ENCODE results near the gene SBF2. TPM values are rescaled to one million over a fixed set of nuclear protein-coding genes. Genes with fewer than 3 reads are reported as not detected.

The SBF2 gene
- polyA plus RNA-seq, 3 donors = 50.0 to 53.0 (median 51.4) TPM

DNA sequence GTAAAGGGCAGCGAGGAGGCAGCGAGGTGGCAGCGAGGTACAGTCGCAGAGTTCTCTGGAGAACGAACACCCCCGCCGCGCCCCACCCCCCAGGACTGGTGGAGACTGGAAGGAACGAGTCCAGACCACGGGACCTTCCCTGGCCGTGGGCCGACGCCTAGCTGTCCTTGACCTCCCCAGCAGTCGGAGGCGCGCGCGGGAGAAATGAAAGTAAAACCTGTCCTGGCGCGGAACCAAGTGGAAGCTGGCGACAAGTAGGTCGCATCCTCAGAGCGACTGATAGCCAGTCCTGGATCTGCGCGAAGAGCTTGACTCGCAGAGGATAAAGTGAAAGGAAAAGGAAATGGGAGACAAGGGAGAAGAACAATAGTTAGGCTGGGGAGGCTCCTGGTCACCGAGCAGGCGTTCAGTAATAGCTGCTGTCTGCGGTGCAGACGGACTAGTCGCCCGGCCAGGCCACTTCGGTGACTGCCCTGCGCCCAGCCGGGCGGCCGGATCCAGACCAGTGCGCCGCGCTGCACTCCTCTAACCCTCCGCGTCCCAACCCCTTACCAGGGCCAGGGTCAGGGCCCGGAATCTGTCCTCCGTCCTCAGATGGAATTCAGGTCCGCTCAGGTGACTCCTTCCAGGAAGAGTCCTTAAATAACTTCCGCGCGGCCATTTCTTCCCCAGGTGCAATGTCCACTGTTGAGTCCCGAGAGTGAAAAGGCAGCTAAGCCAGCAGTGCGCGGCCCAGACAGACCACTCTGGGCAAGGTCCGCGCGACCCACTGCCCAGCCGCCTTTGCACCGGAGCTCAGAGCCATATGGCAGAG lies 8.9 kb upstream of the SBF2 start:
- no peak for DNase-seq (ENCODE audit: low read depth in 3 of 3, low spot score in 2 of 3)

DNA sequence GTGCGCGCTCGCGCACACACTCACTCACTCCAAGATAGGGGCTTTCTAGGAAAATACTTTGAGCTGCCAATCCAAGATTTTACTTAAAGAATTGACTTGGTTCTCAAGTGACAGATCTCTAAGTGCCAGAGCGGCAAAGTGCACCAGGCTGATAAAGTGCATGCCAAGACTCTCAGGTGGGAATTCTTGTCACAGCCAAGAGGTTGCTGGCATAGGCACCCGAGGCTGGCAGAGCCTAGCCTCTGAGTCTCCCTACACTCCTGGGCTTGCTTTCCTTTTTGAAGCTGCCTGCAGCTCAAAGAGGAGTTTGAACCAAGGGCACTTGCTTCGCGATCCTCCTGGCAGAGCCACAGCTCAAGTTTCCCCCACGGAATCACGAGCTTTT lies 8.3 kb upstream of the SBF2 start:
- DNase-seq (ENCODE audit: low read depth in 3 of 3, low spot score in 2 of 3) = no peak

DNA sequence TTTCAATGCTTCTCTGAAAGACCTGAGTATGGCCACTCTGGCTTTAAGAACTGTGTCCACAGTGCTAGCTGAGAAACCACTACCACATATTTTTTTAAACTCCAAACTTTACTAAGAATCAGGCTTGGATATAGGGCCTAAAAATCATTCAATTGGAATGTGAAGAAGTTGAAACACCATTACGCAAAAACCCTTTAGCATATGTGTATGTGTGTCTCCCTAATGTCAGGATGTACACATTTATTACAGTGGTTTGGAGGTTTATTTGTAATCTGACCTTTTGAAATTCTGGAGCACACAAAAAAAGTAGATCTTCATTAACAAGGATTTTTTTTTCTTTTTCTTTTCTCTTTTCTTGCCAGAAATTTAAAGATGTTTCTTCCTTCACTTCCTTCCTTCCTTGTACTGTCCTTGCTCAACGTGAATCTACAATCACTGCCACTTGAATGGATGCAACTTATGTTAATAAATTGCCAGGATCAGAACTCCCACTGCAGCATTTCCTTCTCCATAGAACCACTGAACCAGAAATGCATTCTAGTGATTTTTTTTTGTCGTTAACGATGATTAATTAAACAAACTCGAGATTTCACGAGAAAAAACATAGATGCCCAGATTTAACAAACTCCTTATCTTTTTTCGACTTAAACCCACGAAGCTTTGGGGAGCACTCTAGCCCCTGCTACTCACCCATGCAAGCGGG lies 7.8 kb upstream of the SBF2 start:
- DNase-seq (ENCODE audit: low read depth in 3 of 3, low spot score in 2 of 3) = no peak

DNA sequence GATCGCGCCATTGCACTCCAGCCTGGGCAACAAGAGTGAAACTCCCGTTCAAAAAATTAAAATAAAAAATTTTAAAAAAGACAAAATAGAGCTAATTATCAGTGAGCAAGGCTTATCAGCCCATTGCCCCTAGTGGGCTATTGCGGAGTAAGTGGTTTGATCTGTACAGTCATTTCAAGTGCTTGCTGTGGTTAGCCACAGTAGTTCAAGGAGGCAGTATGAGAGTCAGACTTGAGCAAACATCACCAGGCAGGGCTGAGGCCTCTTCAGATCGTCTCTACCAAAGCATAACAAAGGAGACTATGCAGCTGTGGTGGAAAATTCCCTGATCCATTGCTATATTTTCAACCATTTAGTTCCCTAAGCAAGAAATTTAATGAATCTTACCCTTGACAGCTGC lies 4.3 kb upstream of the SBF2 start:
- DNase-seq (ENCODE audit: low read depth in 3 of 3, low spot score in 2 of 3) = no peak

DNA sequence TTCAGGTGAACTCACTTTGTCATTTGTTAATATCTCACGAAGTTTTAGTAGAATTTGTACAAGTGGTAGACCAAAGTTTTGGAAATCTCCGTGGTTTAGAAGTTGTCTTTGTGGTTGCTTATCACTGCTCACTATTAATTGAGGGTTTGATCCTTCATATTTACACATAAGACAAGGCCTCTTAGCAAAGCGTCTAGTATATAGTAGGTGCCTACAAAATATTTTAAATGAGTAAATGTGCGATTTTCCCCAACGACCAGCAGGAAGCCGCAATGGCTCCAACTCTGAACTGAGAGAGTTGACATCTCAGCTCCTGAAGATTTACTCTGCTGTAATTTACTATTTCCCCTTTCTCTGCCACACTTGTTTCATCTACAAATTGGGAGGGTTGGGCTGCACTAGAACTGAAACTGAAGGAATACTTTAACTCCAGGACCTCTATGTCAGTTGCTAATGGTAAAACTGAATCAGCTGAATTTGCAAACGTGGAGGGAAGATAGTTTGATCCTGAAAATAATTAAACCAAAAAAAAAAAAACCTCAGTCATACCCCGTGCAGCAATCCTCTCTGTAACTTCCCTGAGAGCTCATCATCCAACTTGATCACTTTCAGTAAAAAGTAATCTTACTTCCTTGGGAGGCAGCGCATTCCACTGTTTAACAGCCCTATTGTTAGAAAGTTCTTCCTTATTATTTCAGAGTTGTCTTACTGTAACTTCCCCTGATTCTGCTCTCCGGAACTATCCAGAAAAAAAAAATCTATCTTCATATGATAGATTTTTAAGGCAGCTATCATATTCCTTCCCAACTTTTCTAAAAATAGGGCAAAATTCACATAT lies 1.3 kb upstream of the SBF2 start:
- no peak for DNase-seq (ENCODE audit: low read depth in 3 of 3, low spot score in 2 of 3)

DNA sequence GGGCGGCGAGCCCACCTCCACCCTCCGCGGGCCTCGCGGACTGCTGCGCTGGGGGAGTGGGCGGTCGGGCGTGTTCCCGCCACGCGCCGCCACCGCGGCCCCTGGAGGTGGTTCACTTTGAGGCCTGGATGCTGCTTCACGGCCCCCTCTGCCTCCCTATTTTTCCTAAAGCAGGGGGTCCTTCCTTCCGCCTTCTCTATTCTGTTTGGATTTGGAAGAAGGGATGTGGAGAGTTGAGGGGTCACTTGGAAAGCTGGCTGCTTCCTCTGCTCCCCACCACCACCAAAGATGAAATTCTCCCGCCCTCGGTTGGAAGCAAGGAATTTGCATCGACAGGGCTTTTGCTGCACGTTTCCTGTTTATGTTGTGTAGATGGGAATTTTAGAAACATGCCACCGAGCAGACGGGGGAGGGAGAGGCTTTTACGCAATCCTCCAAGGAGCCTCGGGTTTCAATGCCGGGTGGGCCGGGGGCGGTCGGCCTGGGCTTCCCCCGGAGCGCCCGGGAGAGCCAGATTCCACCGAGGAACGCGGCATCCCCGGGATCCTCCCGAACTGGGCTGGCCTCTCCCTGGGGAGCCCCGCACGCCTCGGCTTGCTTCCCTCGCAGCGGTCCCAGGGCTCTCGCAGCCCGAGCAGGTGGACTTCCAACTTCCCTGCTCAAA lies 403 bp upstream of the SBF2 start:
- DNase-seq (ENCODE audit: low read depth in 3 of 3, low spot score in 2 of 3) = peak in 1 of 3 donors; percentile 58

DNA sequence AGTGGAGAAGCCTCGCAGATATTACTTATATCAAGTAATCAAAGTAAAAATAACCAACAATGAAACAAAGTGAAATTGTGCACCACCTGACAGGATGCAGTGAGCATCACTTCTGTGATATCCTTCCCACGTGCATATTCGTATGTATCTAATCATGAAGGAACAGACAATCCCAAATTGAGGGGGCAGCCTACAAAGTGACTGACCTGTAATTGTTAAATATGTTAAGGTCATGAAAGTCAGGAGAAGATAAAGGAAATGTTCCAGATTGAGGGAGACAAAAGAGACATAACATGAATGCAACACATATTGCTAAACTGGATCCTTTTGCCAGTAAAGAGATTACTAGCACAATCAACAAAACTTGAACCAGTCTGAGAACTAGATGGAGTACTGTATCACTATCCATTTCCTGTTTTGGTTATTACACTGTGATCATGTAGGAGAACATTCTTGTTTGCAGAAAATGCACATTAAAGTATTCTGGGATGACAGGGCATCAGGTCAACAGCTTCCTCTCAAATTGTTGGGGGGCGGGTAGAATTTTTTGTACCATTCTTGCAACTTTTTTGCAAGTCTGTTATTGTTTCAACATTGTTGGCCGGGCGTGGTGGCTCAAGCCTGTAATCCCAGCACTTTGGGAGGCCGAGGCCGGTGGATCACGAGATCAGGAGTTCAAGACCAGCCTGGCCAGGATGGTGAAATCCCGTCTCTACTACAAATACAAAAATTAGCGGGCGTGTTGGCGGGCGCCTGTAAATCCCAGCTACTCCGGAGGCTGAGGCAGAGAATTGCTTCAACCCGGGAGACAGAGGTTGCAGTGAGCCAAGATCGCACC lies 2.0 kb downstream of the SBF2 start:
- no peak for DNase-seq (ENCODE audit: low read depth in 3 of 3, low spot score in 2 of 3)

DNA sequence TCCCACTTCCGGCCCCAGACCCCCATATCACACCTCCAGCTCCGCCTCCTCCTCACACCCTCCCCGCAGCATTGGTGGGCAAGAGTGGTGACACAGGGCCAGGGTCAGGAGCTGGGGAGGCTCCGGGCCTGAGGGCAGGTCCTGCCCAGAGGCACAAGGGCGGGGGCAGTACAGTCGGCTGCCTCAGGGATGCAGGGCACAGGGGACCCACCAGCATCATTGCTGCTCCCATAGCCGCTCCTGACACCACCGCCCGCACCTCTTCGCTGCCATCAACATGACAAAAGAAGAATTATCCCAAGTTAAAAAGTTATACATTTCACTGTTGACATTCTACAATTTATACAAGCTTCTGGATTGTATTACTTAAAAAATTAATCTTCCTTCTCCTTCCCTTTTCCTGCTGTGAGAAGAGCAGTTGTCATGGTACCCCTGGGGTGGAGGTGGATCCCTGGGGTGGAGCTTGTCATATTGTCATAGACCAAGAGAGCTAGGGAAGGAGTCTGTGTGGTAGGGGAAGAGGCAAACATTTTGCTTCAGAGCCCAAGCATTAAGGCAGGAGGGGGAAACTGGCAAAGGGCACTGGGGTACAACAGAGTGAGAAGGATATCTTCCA lies 4.1 kb downstream of the SBF2 start:
- no peak for DNase-seq (ENCODE audit: low read depth in 3 of 3, low spot score in 2 of 3)

DNA sequence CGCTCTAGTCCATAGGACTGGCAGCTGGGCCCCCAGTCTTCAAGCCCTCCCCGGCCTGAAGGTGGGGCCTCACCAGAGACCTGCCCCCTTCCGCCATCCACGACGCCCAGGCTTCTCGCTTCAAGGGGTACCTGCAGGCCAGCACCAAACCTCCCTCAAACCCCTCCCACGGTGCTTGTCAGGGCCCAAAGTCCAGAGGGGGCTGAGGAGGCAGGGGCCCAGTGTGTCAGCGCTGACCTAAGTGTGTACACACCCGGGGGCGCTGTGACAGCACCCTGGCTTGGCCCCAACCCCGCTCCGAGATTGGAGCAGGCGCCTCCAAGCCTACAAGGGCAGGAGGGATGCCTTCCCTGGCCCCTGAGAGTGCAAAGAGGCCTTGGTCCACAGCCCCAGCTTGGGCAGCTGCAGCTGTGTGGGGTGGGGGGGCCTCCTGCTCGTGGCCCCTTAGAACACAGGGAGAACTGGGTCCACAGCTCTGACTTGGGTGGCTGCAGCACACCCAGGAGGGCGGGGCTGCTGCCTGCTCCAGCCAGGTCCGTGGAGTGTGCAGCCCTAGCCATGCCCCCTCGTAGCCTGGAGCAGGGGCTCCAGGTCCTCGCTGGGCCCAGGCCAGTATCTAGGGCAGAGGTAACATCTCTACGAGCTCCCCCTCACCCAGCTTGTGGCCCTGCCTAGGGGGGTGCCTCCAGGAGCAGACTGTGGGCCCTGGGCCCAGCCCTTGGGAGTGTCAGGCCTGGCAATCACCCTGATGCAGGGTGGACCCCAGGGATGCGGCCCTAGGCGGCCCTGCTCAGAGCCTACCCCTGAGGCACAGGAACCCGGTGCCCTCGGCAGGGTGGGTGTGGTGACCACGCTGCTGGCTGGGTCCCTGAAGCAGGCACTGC lies 4.9 kb downstream of the SBF2 start:
- no peak for DNase-seq (ENCODE audit: low read depth in 3 of 3, low spot score in 2 of 3)

DNA sequence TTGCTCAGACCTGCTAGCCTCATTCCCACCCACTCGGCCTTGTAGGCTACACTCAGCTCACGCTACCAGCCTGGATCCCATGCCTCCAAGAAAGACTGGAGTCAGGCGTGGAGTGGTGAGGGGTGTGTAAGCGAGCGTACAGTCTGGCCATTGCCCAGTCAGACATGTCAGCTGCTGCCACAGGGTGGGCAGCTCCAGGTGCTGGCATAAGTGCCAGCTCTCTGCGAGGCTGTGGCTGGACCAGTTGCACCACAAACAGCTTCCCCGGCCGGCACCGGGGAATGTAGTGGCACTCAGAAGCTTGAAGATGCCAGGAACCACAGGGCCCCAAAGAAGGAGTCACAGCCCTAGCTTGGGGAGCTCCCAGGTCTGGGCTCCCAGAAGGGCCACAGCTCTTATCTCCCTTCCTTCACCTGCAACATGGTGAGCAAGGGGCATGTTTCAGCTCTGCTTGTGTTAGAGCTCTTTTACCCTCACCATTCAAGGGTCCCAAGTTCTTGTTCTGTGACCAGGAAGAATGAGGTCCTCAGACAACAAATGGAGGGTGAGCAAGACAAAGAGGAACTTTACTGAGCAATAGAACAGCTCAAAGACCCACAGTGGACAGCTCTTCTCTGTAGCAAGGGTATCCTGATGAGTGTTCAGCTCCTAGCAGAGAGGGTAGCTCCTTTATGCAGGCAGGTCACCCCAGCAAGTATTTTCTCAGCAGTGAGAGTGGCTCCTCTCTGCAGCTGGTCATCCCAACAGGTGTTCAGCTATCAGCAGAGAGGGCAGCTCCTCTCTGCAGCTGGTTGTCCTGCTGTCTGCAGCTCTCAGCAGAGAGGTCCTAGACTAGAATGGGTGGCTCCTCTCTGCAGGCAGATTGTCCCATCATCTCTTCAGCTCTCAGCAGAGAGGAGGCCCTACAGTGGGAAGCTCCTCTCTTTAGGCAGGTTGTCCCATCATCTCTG lies 6.0 kb downstream of the SBF2 start:
- DNase-seq (ENCODE audit: low read depth in 3 of 3, low spot score in 2 of 3) = no peak

DNA sequence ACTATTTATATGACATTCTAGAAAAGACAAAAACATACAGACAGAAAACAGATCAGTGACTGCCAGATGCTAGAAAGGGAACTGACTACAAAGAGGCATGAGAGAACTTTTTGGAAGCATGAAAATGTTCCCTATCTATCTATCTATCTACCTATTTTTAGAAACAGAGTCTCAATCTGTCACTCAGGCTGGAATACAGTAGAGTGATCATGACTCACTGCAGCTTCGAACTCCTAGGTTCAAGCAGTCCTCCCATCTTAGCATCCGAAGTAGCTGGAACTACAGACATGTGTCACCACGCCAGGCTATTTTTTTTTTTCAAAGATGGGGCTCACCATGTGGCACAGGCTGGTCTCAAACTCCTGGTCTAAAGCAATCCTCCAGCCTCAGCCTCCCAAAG lies 6.9 kb downstream of the SBF2 start:
- no peak for DNase-seq (ENCODE audit: low read depth in 3 of 3, low spot score in 2 of 3)

DNA sequence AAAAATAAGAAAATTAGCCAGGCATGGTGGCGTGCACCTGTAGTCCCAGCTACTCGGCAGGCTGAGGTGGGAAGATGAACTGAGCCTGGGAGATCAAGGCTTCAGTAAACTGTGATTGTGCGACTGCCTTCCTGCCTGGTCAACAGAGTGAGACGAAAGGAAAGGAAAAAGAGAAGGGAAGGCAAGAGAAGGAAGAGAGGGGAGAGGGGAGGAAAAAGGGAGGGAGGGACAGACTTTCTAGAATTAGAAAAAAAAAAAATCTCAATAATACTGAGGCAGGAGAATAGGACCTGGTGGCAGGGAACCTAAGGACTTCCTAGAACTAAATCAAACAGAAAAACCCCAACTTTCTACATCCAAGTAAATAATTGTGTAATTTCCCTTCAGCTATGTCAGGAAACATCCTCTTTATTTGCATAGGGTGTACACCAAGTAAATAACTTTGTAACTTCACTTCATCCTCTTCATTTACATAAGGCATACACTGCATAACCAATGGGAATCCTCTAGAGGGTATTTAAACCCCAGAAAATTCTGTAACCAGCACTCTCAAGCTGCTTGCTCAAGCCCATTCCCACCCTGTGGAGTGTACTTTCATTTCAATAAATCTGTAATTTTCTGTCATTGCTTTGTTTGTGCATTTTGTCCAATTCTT lies 8.7 kb downstream of the SBF2 start:
- DNase-seq (ENCODE audit: low read depth in 3 of 3, low spot score in 2 of 3) = no peak

DNA sequence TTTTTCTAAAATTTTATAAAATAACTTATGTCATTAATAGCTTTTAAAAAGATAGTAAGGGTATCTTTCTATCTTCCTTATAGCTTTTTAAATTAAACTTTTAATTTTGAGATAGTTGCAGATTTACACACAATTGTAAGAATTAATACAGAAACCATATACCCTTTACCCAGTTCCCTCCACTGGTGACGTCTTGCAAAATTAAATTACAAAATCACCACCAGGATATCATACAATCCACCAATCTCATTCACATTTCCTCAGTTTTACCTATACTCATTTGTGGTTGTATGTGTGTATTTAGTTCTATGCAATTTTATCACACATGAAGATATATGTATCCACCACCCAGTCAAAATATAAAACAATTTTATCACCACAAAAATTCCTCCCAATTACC lies 10.0 kb downstream of the SBF2 start:
- DNase-seq (ENCODE audit: low read depth in 3 of 3, low spot score in 2 of 3) = no peak

DNA sequence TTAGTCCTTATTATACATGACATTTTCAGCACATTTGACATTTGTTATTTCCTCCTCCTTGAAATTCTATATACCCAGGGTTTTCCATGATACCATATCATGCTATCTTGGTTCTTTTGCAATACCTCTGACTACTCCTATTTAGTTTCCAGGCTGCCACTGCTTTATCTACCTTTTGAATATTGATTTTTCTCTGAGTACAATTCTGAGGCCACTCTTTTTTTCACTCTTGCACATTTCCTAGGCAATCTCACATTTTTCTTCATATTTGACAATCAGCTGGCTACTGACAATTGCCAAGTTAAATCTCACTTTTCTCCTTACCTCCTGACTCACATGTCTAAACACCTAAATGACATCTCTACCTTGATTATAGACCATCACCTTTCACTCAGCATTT lies 11.9 kb downstream of the SBF2 start:
- DNase-seq (ENCODE audit: low read depth in 3 of 3, low spot score in 2 of 3) = no peak

DNA sequence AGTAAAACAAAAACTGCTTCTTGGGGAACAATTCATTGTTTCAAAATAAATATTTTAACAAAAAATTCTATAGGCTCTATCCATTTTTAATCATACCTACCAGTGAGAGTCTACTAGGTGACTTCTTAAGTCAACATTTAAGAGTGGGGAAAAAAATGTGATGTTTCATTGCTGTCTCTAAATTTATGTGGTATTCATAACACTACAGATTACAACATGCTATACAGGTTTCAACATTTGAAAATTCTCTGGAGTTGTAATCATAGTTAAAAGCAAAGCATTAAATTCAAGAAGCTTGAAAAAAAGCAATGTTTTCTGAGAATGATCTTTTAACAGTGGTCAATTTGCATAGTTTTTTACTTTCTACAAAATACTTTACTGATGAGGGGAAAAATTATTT lies 18.3 kb downstream of the SBF2 start:
- DNase-seq (ENCODE audit: low read depth in 3 of 3, low spot score in 2 of 3) = no peak

DNA sequence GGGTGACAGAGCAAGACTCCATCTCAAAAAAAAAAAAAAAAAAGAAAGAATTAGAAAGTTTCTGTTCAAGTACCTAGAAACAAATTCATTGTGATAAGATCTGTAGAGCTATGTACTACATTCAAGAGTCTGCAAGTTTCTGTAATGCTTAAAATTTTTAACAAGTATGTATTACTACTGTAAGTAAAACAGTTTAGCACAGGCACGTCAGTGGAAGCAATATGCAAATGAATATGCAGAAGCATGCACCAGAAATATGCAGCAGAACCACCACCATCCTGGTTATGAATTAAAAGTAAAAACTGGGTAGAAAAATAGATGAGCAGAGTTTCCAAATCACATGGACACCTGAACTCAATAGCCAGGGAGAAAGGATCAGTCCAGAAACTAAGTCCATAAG lies 19.3 kb downstream of the SBF2 start:
- DNase-seq (ENCODE audit: low read depth in 3 of 3, low spot score in 2 of 3) = no peak

DNA sequence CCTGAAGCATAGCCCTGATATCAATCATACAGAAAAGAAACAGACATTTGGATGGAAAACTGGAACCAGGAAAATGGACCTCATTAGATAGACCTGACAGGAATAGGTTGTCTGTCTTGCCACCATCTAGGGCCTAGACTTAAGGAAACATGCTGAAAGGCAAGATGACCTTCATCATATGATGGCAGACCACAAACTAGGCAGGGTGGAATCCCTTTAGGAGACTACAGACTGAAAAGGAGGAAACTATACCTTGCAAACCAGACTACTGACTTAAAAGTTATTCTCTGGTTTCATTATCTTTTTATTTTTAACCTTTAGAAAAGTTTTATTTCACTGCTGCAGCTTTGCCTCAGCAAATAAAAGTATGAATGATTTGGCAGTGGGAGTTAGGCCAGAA lies 20.3 kb downstream of the SBF2 start:
- DNase-seq (ENCODE audit: low read depth in 3 of 3, low spot score in 2 of 3) = no peak

Data from right renal cortex interstitium (tissue), 3 donors.